ENCODE results near the gene GAR1.

GRCh38 chr4:109809655-109810054 lies 5.9 kb upstream of the GAR1 start:
- TF ChIP-seq CTCF (conservative IDR thresholded peaks at IDR 0.05; ENCODE audit: low read depth, low read length) (no peak), EZH2phosphoT487 (IDR thresholded peaks at IDR 0.05; ENCODE audit: borderline replicate concordance, low read length) (no peak)
